Measurements from ENCODE around the gene NPC1. TPM values are rescaled to one million over a fixed set of nuclear protein-coding genes. Genes with fewer than 3 reads are reported as not detected.
"Not testable (repeated sequence)": the region's sequence is repeated elsewhere in the genome, so short reads cannot be mapped to it uniquely, and the experiment has no call there.

Gene NPC1
- total RNA-seq, 1 donor from 2014 or later = 114 TPM

- TF ChIP-seq, protein P1, sequence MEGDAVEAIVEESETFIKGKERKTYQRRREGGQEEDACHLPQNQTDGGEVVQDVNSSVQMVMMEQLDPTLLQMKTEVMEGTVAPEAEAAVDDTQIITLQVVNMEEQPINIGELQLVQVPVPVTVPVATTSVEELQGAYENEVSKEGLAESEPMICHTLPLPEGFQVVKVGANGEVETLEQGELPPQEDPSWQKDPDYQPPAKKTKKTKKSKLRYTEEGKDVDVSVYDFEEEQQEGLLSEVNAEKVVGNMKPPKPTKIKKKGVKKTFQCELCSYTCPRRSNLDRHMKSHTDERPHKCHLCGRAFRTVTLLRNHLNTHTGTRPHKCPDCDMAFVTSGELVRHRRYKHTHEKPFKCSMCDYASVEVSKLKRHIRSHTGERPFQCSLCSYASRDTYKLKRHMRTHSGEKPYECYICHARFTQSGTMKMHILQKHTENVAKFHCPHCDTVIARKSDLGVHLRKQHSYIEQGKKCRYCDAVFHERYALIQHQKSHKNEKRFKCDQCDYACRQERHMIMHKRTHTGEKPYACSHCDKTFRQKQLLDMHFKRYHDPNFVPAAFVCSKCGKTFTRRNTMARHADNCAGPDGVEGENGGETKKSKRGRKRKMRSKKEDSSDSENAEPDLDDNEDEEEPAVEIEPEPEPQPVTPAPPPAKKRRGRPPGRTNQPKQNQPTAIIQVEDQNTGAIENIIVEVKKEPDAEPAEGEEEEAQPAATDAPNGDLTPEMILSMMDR (IDR thresholded peaks at IDR 0.05) = no peak
- no peak overlapping the region for H3K27ac ChIP-seq
Measured at GRCh38 chr18:23616258-23616657, 30.0 kb upstream of the NPC1 start.

GRCh38 chr18:23614891-23615290, 28.6 kb upstream of the NPC1 start:
- H3K36me3 ChIP-seq = no peaks in the 10 kb centered on the region
- H3K9me3 ChIP-seq = no peaks in the 10 kb centered on the region
- H3K4me1 ChIP-seq = peaks cover 20% of the 10 kb centered on the region
- no peak for ATAC-seq
- intact Hi-C loops (cut with DNase I) = no loop called here
- H3K27me3 ChIP-seq (ENCODE audit: low read depth) = peaks cover 10% of the 10 kb centered on the region
- no peak for DNase-seq
- TF ChIP-seq, protein P1 (IDR thresholded peaks at IDR 0.05) = no peak
- no peak overlapping the region for H3K27ac ChIP-seq
- H3K4me3 ChIP-seq = no peak overlapping the region

More at GRCh38 chr18:23616258-23616657, 30.0 kb upstream of the NPC1 start:
- no peak overlapping the region for H3K4me3 ChIP-seq
- H3K27me3 ChIP-seq (ENCODE audit: low read depth) = peaks cover 17% of the 10 kb centered on the region
- no peak for DNase-seq
- no peaks in the 10 kb centered on the region for H3K9me3 ChIP-seq
- H3K4me1 ChIP-seq = peaks cover 21% of the 10 kb centered on the region
- H3K36me3 ChIP-seq = no peaks in the 10 kb centered on the region
- no peak for ATAC-seq
- intact Hi-C loops (cut with DNase I) = no loop called here

DNA sequence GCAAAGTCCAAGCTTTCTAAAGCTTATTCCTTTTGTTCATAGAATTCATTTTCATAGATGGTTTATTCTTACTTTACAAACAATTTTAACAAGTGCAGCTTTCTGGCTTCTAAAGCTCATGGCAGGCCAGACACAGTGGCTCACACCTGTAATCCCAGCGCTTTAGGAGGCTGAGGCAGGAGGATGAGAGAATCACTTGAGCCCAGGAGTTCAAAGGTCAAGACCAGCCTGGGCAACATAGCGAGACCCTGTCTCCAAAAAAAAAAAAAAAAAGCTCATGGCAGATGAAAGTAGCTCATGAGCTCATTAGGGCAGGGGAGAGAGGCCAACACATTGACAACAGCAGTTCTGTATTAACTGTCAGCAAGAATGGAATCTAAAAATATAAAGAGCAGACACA, 28.1 kb upstream of the NPC1 start:
- Histone ChIP-seq H3K9me3 (no peaks in the 10 kb centered on the region), H3K36me3 (no peaks in the 10 kb centered on the region), H3K27me3 (ENCODE audit: low read depth) (peaks cover 5% of the 10 kb centered on the region), H3K4me1 (peaks cover 15% of the 10 kb centered on the region), H3K4me3 (no peak overlapping the region), H3K27ac (no peak overlapping the region)
- TF ChIP-seq, protein P1 (IDR thresholded peaks at IDR 0.05) = no peak
- DNase-seq (no peak), ATAC-seq (no peak)
- intact Hi-C loops (cut with DNase I) = no loop called here

- DNase-seq; H3K27ac ChIP-seq; H3K27me3 ChIP-seq (ENCODE audit: low read depth); H3K36me3 ChIP-seq; H3K4me3 ChIP-seq; intact Hi-C loops (cut with DNase I); ATAC-seq; H3K4me1 ChIP-seq; H3K9me3 ChIP-seq: not testable (repeated sequence)
Measured at GRCh38 chr18:23613091-23613475, 26.8 kb upstream of the NPC1 start.

DNA sequence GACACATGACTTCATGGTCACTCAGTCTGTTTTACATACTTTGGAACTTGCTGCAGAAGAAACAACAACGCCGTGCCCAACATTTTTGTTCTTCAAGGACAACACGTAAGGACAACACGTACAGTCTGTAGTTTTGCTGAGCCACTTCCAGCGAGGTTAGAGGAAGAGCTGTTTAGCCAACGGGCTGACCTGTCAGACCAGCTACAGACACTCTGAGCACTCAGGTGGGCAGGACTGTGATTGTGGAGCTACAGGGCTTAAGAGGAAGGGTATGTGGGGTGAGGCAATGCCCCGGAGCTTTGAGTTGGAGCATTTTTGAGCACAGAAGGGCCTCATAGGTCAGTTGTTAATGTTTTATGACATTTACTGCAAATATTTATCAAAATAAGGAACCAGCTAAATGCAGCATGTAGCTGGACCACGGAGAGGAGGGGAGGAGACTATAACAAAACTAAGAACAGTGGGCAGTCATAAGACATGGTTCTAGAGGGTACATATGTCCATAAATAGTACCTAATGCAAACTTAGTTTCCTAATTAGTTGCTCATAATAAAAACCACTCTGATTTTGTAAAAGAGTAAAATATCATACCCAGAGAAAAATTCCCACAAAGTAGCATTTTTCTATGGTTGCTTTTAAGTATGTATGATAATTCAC, 26.3 kb upstream of the NPC1 start:
- Histone ChIP-seq H3K9me3 (no peaks in the 10 kb centered on the region), H3K4me3 (no peak overlapping the region), H3K27ac (no peak overlapping the region), H3K27me3 (ENCODE audit: low read depth) (no peaks in the 10 kb centered on the region), H3K36me3 (no peaks in the 10 kb centered on the region), H3K4me1 (no peaks in the 10 kb centered on the region)
- TF ChIP-seq, protein P1 (IDR thresholded peaks at IDR 0.05) = no peak
- ATAC-seq (peak; percentile 87 to 88), DNase-seq (peak; percentile 50)
- intact Hi-C loops (cut with DNase I) = no loop called here

- Histone ChIP-seq H3K4me3 (no peak overlapping the region), H3K36me3 (no peaks in the 10 kb centered on the region), H3K4me1 (no peaks in the 10 kb centered on the region), H3K27ac (no peak overlapping the region), H3K9me3 (no peaks in the 10 kb centered on the region), H3K27me3 (ENCODE audit: low read depth) (no peaks in the 10 kb centered on the region)
- TF ChIP-seq, protein P1 (IDR thresholded peaks at IDR 0.05) = no peak
- ATAC-seq (no peak), DNase-seq (no peak)
- intact Hi-C loops (cut with DNase I) = no loop called here
Measured at GRCh38 chr18:23609390-23610023, 23.2 kb upstream of the NPC1 start.
